Measurements from ENCODE around the gene USP50.

Gene USP50

GRCh38 chr15:50463423-50464358, 82.8 kb downstream of the USP50 start:
- no peak overlapping the region for H3K4me3 ChIP-seq (ENCODE audit: low read length)
- DNase-seq (ENCODE audit: low read depth): no peak

GRCh38 chr15:50458348-50459112, 87.9 kb downstream of the USP50 start:
- no peak for DNase-seq (ENCODE audit: low read depth)
- no peak overlapping the region for H3K4me3 ChIP-seq (ENCODE audit: low read length)
- no peak for TF ChIP-seq CTCF (IDR thresholded peaks at IDR 0.05; ENCODE audit: insufficient read depth, low read depth, low read length, missing control alignments)

More at GRCh38 chr15:50463423-50464358, 82.8 kb downstream of the USP50 start:
- no peak for TF ChIP-seq CTCF (IDR thresholded peaks at IDR 0.05; ENCODE audit: insufficient read depth, low read depth, low read length, missing control alignments)

GRCh38 chr15:50452927-50453326, 93.5 kb downstream of the USP50 start:
- no peak overlapping the region for H3K4me3 ChIP-seq (ENCODE audit: low read length)
- no peak for DNase-seq (ENCODE audit: low read depth)
- TF ChIP-seq CTCF (IDR thresholded peaks at IDR 0.05; ENCODE audit: insufficient read depth, low read depth, low read length, missing control alignments): no peak

Data from epithelial cell of esophagus (primary cell).